Measurements from ENCODE around the gene SLC25A34.

Gene SLC25A34

GRCh38 chr1:15742339-15742801 is 6.3 kb downstream of the SLC25A34 start, which contains the start of gene TMEM82:
TMEM82 (plus strand) TSS chr1:15742499; CDS start chr1:15742560, 61 bp downstream.
- no peak for DNase-seq (ENCODE audit: low read depth)
- TF ChIP-seq, protein P1, sequence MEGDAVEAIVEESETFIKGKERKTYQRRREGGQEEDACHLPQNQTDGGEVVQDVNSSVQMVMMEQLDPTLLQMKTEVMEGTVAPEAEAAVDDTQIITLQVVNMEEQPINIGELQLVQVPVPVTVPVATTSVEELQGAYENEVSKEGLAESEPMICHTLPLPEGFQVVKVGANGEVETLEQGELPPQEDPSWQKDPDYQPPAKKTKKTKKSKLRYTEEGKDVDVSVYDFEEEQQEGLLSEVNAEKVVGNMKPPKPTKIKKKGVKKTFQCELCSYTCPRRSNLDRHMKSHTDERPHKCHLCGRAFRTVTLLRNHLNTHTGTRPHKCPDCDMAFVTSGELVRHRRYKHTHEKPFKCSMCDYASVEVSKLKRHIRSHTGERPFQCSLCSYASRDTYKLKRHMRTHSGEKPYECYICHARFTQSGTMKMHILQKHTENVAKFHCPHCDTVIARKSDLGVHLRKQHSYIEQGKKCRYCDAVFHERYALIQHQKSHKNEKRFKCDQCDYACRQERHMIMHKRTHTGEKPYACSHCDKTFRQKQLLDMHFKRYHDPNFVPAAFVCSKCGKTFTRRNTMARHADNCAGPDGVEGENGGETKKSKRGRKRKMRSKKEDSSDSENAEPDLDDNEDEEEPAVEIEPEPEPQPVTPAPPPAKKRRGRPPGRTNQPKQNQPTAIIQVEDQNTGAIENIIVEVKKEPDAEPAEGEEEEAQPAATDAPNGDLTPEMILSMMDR (conservative IDR thresholded peaks at IDR 0.05; ENCODE audit: control insufficient read depth, insufficient read depth, low read depth, low read length) = no peak
- H3K4me3 ChIP-seq (ENCODE audit: control insufficient read depth, low read depth, low read length) = no peak within 1 kb of the TSS

GRCh38 chr1:15744122-15744679 is 8.1 kb downstream of the SLC25A34 start:
- no peak overlapping the region for H3K4me3 ChIP-seq (ENCODE audit: control insufficient read depth, low read depth, low read length)
- no peak for DNase-seq (ENCODE audit: low read depth)
- TF ChIP-seq, protein P1 (conservative IDR thresholded peaks at IDR 0.05; ENCODE audit: control insufficient read depth, insufficient read depth, low read depth, low read length) = no peak

DNA sequence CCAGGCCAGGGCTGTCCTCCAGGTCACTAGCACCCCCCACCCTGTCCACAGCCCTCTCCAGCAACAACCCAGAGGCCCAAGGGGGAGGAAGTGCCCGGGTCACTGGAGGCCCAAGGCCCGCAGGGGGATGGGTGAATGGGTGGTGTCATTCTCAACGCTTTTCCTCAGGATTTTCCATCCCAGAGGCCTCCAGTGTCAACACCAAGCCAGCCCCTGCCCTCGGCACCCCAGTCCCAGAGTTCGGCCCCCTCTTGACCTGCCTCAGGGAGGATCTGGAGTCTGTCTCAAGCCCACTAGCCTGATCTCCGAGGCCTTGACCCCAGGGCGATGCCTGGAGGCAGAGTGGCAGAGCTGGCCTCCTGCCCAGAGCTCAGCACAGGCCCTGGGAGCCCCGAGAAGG is 11.3 kb downstream of the SLC25A34 start:
- TF ChIP-seq, protein P1 (conservative IDR thresholded peaks at IDR 0.05; ENCODE audit: control insufficient read depth, insufficient read depth, low read depth, low read length) = no peak
- H3K4me3 ChIP-seq (ENCODE audit: control insufficient read depth, low read depth, low read length) = no peak overlapping the region
- no peak for DNase-seq (ENCODE audit: low read depth)

DNA sequence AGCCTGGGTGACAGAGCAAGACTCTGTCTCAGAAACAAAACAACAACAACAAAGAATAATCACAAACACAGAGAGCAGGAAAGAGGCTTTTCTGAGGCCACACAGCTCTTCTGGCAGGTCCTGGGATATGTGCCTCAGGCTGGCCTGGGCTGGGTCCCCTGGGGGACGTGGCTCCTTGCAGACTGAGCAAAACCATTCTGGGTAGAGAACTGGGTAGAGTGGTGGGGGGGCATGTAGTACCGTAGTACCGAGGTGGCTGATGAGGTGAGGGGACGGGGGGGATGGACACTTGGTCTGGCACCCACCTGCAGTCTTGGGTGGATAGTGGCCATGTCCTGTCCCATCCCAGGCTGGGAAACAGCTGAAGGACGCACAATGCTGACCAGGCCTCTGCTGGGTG is 12.2 kb downstream of the SLC25A34 start:
- TF ChIP-seq, protein P1 (conservative IDR thresholded peaks at IDR 0.05; ENCODE audit: control insufficient read depth, insufficient read depth, low read depth, low read length) = no peak
- H3K4me3 ChIP-seq (ENCODE audit: control insufficient read depth, low read depth, low read length) = no peak overlapping the region
- no peak for DNase-seq (ENCODE audit: low read depth)

- TF ChIP-seq, protein P1 (conservative IDR thresholded peaks at IDR 0.05; ENCODE audit: control insufficient read depth, insufficient read depth, low read depth, low read length) = no peak
- no peak for DNase-seq (ENCODE audit: low read depth)
- no peak overlapping the region for H3K4me3 ChIP-seq (ENCODE audit: control insufficient read depth, low read depth, low read length)
Observed at GRCh38 chr1:15748690-15749398, 12.8 kb downstream of the SLC25A34 start.

DNA sequence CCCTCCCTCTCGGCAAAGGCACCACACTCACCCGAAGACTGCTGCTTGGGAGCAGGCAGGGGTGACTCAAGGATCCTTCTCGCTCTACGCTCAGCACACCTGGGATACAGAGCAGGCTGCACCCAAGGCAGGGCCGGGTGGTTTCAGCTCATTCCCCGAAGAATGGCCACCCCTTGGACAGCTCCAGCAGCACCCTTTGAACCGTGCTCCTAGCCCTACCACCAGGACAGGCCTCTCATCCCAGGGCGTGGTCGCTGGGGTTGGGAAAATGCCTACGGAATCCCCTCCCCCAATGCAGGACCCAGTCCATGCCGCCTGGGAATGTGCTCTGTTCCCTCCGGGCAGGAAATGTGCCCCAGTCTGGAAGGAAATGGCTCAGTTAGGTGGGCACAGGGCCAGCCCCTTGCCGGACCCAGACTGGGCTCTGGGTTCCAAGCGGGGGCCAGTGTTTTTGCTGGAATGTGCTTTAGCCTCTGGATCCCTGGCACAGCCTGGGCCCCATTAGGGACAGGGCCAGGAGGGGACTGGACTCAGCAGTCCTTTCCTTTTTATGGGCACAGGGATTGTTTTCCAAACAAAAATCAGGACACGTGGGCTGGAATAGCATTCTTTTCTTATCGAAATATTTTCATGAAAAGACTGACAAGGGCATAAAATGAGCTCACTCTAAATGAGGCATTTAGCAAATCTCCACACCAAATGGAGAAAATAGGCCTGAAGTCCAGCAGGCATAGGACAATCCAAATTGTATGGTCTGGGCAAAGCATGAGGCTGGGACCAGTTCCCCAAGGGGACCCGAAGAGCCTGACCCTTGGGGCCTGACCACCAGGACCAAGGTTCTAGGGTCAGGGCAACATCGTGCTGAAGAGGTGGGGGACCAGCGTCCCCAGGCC is 13.6 kb downstream of the SLC25A34 start:
- no peak for DNase-seq (ENCODE audit: low read depth)
- TF ChIP-seq, protein P1 (conservative IDR thresholded peaks at IDR 0.05; ENCODE audit: control insufficient read depth, insufficient read depth, low read depth, low read length) = no peak
- no peak overlapping the region for H3K4me3 ChIP-seq (ENCODE audit: control insufficient read depth, low read depth, low read length)
